Stimulated activated CD8-positive, alpha-beta memory T cell treated with anti-CD3 and anti-CD28 coated beads, Interleukin-4, amount 100 ng/mL, for 4 hours (primary cell): Measurements from ENCODE around the gene GOLGA8O.
"Not testable (repeated sequence)": the region's sequence is repeated elsewhere in the genome, so short reads cannot be mapped to it uniquely, and the experiment has no call there.

ENCODE experiments used
- DNase-seq, 2 donors: peaks; one replicate each; pipeline ENCODE4 v3.0.0-alpha.2; 2020; ENCODE audit warnings: low read depth in 2 of 2, low spot score in 1 of 2

GOLGA8O gene, protein sequence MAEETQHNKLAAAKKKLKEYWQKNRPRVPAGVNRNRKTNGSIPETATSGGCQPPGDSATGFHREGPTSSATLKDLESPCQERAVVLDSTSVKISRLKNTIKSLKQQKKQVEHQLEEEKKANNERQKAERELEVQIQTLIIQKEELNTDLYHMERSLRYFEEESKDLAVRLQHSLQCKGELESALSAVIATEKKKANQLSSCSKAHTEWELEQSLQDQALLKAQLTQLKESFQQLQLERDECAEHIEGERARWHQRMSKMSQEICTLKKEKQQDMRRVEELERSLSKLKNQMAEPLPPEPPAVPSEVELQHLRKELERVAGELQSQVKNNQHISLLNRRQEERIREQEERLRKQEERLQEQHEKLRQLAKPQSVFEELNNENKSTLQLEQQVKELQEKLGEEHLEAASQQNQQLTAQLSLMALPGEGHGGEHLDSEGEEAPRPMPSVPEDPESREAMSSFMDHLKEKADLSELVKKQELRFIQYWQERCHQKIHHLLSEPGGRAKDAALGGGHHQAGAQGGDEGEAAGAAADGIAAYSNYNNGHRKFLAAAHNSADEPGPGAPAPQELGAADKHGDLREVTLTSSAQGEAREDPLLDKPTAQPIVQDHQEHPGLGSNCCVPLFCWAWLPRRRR

DNA sequence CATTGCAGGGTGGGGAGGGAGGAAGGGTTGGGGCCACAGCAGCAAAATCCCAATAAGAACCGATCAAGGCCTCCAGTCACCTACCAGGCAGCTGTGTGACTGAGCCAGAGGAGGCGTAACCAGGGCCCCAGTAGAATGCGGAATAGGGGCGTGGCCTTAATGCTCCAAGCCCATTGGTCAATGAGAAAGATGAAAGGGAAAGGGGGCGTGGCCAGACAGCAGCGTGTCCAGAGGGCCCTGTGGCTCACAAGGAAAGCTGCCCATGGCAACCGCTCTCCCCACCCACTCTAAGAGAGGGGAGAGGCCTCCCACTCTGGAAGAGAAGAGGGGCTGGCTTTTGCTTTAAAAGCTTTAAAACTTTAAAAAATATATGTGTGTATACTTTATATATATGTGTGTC lies at the start of gene GOLGA8O:
Gene GOLGA8O, minus strand, starts transcription at position 101 of the 400 bp plus-strand sequence. Its CDS starts 98 bp downstream, at position 3.
- not testable (repeated sequence) for DNase-seq

DNA sequence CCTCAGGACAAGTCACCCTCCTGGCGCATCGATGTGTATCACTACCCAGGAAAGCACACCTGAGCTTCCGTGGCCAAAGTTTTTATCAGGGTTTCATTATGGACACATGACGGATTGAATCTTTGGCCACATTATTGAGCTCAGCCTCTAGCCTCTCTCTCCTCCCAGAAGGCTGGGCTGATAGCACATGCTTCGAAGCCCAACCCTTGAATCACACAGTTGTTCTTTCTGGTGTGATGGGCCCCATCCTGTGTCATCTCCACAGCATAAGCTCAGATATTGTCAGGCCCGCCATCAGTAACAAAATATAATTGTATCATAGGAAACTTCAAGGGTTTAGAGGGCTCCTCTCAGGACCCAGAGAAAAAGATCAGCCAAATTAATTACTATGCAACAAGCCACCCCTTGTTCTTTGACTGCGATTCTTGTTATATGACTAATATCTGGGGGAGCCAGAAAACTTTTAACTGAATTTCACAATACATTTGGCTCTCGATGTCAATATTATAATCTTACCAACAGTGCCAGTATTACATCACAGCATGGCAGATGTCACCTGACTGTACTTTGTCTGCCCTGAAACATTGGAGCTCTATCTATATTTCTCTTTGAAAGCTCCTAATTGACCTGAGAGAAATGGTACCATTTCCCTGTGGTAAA lies 48.8 kb upstream of the GOLGA8O start:
- not testable (repeated sequence) for DNase-seq

DNA sequence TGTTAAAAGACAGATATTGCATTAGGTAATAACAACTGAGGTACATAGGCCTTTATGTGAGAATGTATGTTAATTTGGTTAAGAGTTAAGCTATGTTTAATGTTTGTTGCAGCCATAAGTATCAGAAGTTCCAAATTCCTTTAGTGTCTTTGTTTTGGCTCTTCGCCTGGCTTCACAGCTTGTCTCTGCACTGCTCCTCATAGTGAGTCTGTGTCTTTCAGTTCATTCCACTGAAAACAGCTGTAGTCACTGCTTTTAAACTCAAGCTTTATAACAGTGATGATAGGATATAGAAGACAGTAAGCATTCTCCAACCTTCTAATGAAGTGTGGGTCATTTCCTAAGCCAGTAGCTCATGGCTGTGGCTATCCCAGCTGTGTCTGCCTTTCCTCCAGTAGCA lies 47.5 kb upstream of the GOLGA8O start:
- DNase-seq, result not testable (repeated sequence)

DNA sequence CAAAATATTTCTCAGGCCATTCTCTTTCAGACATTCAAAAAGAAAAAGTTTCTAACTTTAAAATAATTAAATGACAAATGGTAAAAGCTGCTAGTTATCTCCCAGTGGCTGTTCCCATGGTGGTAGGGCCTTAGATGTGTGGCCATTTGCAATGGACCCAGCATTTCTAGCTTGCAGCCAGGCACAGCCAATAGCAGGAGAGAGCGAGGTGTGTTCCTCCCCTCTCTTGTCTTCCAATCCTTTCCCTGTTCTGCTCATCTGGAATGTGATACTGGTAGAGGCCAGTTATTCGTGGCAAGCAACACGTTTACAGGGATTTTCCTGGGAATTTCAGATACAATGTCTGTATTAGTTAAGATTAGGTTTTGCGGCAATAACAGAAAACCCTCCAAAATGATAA lies 37.3 kb upstream of the GOLGA8O start:
- not testable (repeated sequence) for DNase-seq

DNA sequence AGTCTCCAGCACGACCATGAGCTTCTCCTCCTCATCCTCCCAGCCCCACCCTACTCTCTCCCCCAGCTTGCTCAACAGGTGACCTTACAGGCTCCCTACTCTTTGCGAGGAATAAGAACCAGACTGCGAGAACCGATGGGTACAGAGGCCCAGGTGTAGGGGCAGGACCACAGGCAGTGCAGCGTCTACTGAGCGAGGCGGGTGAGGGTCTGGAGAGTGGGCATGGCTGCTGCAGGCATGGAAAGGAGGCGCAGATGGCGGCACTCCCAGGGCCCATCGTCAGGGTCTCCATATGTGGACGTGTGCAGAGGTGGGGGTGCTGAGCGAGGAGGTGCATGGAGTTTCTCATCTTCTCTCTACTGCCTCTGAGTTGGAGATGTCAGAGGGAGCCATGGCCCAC lies 31.0 kb upstream of the GOLGA8O start:
- DNase-seq, result not testable (repeated sequence)

DNA sequence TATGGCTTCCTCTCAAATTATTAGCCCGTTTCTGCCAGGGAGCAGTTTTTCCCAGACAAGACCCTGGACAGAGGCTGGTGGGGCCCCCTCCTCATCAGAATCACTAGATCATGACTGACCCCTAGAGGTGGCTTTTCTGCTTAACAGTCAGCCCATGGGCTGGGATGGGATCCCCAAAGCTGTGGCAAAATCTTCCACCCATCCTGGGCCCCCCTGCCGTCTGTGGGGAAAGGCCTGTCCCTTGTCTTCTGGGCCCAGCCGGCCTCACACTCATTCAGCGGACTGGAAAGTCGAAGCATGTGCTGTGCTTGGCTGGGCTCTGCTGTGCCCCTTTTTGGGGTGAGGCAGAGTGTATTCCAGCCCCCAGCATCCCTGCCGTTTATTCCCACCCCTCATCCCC lies 27.9 kb upstream of the GOLGA8O start:
- not testable (repeated sequence) for DNase-seq

DNA sequence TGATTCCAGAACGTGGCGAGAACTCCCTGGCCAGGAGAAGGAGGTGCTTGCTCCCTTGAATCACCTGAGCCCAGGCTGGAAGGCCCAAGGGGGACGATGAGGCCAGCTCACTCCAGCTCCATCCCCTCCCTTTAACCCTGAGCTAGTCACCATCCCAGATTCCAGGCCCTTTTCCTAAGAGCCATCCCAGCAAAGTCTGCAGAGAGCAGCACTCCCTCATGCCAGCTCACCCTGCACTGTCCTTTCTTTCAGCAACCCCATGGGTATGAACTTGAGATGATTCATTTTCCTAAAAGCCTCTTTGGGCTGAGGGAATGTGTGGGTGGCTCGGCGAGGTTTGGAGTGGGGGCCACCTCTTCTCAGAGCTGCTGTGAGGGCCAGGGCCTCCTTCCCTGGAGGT lies 26.2 kb upstream of the GOLGA8O start:
- not testable (repeated sequence) for DNase-seq

GRCh38 chr15:32468076-32468475 lies 12.6 kb upstream of the GOLGA8O start:
- DNase-seq, result not testable (repeated sequence)

GRCh38 chr15:32440445-32440977 lies 14.9 kb downstream of the GOLGA8O start:
- not testable (repeated sequence) for DNase-seq

DNA sequence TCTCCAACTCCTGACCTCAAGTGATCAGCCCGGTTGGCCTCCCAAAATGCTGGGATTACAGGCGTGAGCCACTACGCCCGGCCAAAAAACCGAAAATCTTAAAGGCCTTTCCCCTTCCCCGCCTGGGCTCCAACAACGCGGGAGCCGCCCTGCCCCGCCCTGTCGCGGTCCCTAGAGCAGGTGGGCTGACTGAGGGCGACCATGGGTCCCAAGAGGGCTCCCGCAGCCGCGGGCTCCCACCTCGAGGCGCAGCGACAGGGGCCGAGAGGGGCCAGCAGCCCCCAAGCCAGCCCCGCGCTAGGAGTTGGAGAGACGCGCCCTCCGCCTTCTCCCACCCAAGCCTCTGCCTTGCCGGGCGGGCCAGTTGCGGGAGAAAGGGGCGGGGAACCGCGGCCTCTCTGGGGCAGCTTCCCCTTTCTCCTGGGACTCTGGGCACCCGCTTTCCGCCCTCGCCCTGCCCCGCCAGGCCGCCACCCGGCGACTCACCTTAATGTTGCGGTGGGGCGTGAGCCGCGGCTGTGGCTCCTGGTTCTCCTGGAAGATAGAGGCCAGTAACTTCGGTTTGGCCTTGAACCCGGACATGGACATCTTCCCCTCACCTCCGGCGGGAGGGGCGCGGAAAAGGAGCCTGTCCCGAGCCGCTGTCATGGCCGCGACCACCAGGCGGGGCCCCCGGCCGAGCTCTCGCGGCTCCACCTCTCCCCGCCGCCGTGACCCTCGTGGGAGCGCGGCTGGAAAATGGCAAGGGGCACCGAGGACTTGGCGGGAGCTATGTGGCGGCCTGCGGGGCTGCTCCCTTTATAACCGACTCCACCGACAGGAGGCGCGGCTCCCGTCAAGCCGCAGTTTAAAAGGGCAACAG lies 21.1 kb downstream of the GOLGA8O start:
- not testable (repeated sequence) for DNase-seq

GRCh38 chr15:32427635-32428034 lies 27.8 kb downstream of the GOLGA8O start:
- DNase-seq, result not testable (repeated sequence)

- DNase-seq, result not testable (repeated sequence)
These were observed 28.9 kb downstream of the GOLGA8O start for GRCh38 chr15:32426511-32426910.

GRCh38 chr15:32407903-32408302 lies 47.5 kb downstream of the GOLGA8O start:
- not testable (repeated sequence) for DNase-seq

GRCh38 chr15:32403192-32403591 lies 52.2 kb downstream of the GOLGA8O start, which contains the start of gene GOLGA8K:
TSS of gene GOLGA8K (minus strand) at chr15:32403292. CDS start at chr15:32403194, 98 bp downstream.
- DNase-seq, result not testable (repeated sequence)

- not testable (repeated sequence) for DNase-seq
These were observed 58.9 kb downstream of the GOLGA8O start for GRCh38 chr15:32396522-32396921.
